ENCODE data around the gene PMEL.

GRCh38 chr12:55983232-55983842, 17.5 kb upstream of the PMEL start:
- TF ChIP-seq, protein P1, sequence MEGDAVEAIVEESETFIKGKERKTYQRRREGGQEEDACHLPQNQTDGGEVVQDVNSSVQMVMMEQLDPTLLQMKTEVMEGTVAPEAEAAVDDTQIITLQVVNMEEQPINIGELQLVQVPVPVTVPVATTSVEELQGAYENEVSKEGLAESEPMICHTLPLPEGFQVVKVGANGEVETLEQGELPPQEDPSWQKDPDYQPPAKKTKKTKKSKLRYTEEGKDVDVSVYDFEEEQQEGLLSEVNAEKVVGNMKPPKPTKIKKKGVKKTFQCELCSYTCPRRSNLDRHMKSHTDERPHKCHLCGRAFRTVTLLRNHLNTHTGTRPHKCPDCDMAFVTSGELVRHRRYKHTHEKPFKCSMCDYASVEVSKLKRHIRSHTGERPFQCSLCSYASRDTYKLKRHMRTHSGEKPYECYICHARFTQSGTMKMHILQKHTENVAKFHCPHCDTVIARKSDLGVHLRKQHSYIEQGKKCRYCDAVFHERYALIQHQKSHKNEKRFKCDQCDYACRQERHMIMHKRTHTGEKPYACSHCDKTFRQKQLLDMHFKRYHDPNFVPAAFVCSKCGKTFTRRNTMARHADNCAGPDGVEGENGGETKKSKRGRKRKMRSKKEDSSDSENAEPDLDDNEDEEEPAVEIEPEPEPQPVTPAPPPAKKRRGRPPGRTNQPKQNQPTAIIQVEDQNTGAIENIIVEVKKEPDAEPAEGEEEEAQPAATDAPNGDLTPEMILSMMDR (IDR thresholded peaks at IDR 0.05), result no peak
- TF ChIP-seq POLR2A (IDR thresholded peaks at IDR 0.05) (no peak), POLR2AphosphoS5 (IDR thresholded peaks at IDR 0.05) (no peak)
